Measurements from ENCODE around the gene KDM2A. TPM values are rescaled to one million over a fixed set of nuclear protein-coding genes. Genes with fewer than 3 reads are reported as not detected.
A peak's percentile ranks its signal among the peaks of the same experiment; 100 is the strongest.

The KDM2A gene
- total RNA-seq, 1 experiment from 2014 or later, result 121 TPM

- intact Hi-C loops (cut with micrococcal nuclease; ENCODE audit: unreplicated experiment), result loop anchor here (1.0 kb wide), 1 partner anchor 51 kb away; no protein-coding TSS in a partner anchor
- Histone ChIP-seq H3K36me3 (ENCODE audit: insufficient read depth, low read length, poor library complexity, severe bottlenecking) (peaks cover 16% of the 10 kb centered on the region), H3K4me1 (ENCODE audit: insufficient read depth, low read length, poor library complexity, severe bottlenecking) (peaks cover 61% of the 10 kb centered on the region), H3K4me3 (ENCODE audit: low read depth, low read length, poor library complexity, severe bottlenecking) (peak within 1 kb of the TSS; percentile 95), H3K27me3 (replicated peaks; ENCODE audit: insufficient read depth, low read depth, low read length, poor library complexity) (no peaks in the 10 kb centered on the region), H3K9me3 (ENCODE audit: low read depth, low read length, poor library complexity, severe bottlenecking) (no peaks in the 10 kb centered on the region), H3K27ac (ENCODE audit: low read depth, low read length, poor library complexity, severe bottlenecking) (peak within 1 kb of the TSS; percentile 89)
- DNase-seq (ENCODE audit: low spot score), result peak; percentile 76
- TF ChIP-seq CTCF (conservative IDR thresholded peaks at IDR 0.05; ENCODE audit: low read depth, low read length), result no peak
- TF ChIP-seq EZH2 (IDR thresholded peaks at IDR 0.05; ENCODE audit: borderline replicate concordance, low read depth, low read length, poor library complexity, severe bottlenecking), result no peak
- POLR2A ChIA-PET (ENCODE audit: low non-redundant PET), result interaction anchor here (0.6 kb wide), 1 partner anchor 40 kb away, joined by 6 read pairs; no protein-coding TSS in a partner anchor
- no TSS peak for BruUV-seq (replicated peaks)
- CTCF ChIA-PET, result interaction anchor here (0.5 to 1.0 kb wide), 2 partner anchors 50 to 51 kb away, joined by 4 to 9 read pairs; no protein-coding TSS in a partner anchor
Measured at GRCh38 chr11:67266449-67267187, 147.6 kb downstream of the KDM2A start, which contains the start of gene GRK2. Gene GRK2, plus strand, starts transcription at chr11:67266473. Its CDS starts 227 bp downstream, at chr11:67266700.

GRCh38 chr11:67267188-67268080 lies 148.4 kb downstream of the KDM2A start:
- BruUV-seq (replicated peaks), result TSS peak; percentile 26
- CTCF ChIA-PET, result interaction anchor here (1.0 to 1.2 kb wide), 2 partner anchors 50 kb away, joined by 4 read pairs; no protein-coding TSS in a partner anchor
- intact Hi-C loops (cut with micrococcal nuclease; ENCODE audit: unreplicated experiment), result loop anchor here (1.0 kb wide), 1 partner anchor 50 kb away; no protein-coding TSS in a partner anchor
- POLR2A ChIA-PET (ENCODE audit: low non-redundant PET), result no interaction called here
- Histone ChIP-seq H3K36me3 (ENCODE audit: insufficient read depth, low read length, poor library complexity, severe bottlenecking) (peaks cover 21% of the 10 kb centered on the region), H3K4me3 (ENCODE audit: low read depth, low read length, poor library complexity, severe bottlenecking) (peak overlapping the region; percentile 95), H3K4me1 (ENCODE audit: insufficient read depth, low read length, poor library complexity, severe bottlenecking) (peaks cover 67% of the 10 kb centered on the region), H3K9me3 (ENCODE audit: low read depth, low read length, poor library complexity, severe bottlenecking) (no peaks in the 10 kb centered on the region), H3K27me3 (replicated peaks; ENCODE audit: insufficient read depth, low read depth, low read length, poor library complexity) (no peaks in the 10 kb centered on the region), H3K27ac (ENCODE audit: low read depth, low read length, poor library complexity, severe bottlenecking) (peak overlapping the region; percentile 89)
- DNase-seq (ENCODE audit: low spot score), result no peak
- TF ChIP-seq EZH2 (IDR thresholded peaks at IDR 0.05; ENCODE audit: borderline replicate concordance, low read depth, low read length, poor library complexity, severe bottlenecking) (no peak), CTCF (conservative IDR thresholded peaks at IDR 0.05; ENCODE audit: low read depth, low read length) (no peak)
